ENCODE measurements around the gene SRSF9. TPM values are rescaled to one million over a fixed set of nuclear protein-coding genes. Genes with fewer than 3 reads are reported as not detected.
A peak's percentile ranks its signal among the peaks of the same experiment; 100 is the strongest.

The SRSF9 gene
- total and polyA plus RNA-seq, 2 of the 13 experiments (the other 11 are each of a cell fraction or from before 2014, with no cell fraction given): 125 to 144 TPM

DNA sequence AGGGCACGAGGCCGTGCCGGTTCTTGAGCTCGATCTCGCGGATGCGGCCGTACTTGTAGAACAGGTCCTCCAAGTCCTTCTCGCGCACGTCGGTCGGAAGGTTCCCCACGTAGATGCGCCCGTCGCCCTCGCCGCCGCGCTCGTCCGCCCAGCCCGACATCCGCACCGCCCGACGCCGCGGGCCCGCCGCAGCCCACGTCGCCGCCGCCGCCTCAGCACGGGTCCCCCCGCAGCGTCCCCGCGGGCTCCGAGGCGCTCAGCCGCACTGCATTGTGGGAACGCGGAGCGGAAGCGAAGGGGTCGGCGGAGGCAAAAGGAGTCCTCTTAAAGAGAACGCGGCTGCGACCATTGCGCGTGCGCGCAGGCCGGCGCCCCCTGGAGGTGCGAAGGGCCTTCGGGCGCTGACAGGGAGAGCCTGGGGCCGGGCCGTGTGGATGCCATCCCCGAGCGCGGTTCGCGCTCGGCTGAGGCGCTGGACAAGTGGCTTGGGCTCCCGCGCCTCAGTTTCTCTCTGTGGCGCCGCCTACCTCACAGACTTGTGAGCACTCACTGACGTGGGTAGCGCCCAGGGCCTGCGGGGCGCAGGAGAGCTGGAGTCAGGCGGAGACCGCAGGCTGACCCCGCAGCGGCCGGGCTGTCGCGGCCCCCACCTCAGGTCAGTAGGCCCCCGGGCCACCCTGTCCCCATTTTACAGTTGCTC, at the start of gene SRSF9 (continued):
- TF ChIP-seq NCOA5 (CRISPR knock-in tag; IDR thresholded peaks at IDR 0.05): no peak
- TF ChIP-seq JARID2 (CRISPR knock-in tag; IDR thresholded peaks at IDR 0.05; ENCODE audit: insufficient replicate concordance): no peak
- TF ChIP-seq ISX (CRISPR knock-in tag; conservative IDR thresholded peaks at IDR 0.05): no peak
- no peak for TF ChIP-seq TRIM24 (CRISPR knock-in tag; IDR thresholded peaks at IDR 0.05)
- TF ChIP-seq ZNF552 (CRISPR knock-in tag; IDR thresholded peaks at IDR 0.05; ENCODE audit: borderline replicate concordance): no peak
- TF ChIP-seq NFKB2 (CRISPR knock-in tag; IDR thresholded peaks at IDR 0.05; ENCODE audit: borderline replicate concordance): peak; percentile 54; the same call in 1 of the 2 replicates
- TF ChIP-seq ZNF292 (CRISPR knock-in tag; IDR thresholded peaks at IDR 0.05; ENCODE audit: borderline replicate concordance, low read depth): peak; percentile 36; the same call in 1 of the 2 replicates
- TF ChIP-seq CCDC6 (CRISPR knock-in tag; IDR thresholded peaks at IDR 0.05): peak; percentile 46; the same call in 1 of the 2 replicates
- TF ChIP-seq ERF (CRISPR knock-in tag; IDR thresholded peaks at IDR 0.05): peak; percentile 80
- TF ChIP-seq ZNF143 (CRISPR knock-in tag; IDR thresholded peaks at IDR 0.05): peak; percentile 89
- TF ChIP-seq ZSCAN29 (CRISPR knock-in tag; conservative IDR thresholded peaks at IDR 0.05): no peak
- TF ChIP-seq ZNF710 (CRISPR knock-in tag; IDR thresholded peaks at IDR 0.05; ENCODE audit: borderline replicate concordance): 0 out of 2 replicates have a peak, but pooled peaks have one; percentile 58
- TF ChIP-seq ZKSCAN8 (CRISPR knock-in tag; IDR thresholded peaks at IDR 0.05; ENCODE audit: borderline replicate concordance): no peak
- no peak for TF ChIP-seq TSC22D2 (CRISPR knock-in tag; IDR thresholded peaks at IDR 0.05; ENCODE audit: borderline replicate concordance)
- TF ChIP-seq TOE1 (CRISPR knock-in tag; IDR thresholded peaks at IDR 0.05): 0 out of 2 replicates have a peak, but pooled peaks have one; percentile 44
- TF ChIP-seq MEIS1 (CRISPR knock-in tag; IDR thresholded peaks at IDR 0.05; ENCODE audit: borderline replicate concordance): no peak
- TF ChIP-seq ZNF331 (CRISPR knock-in tag; IDR thresholded peaks at IDR 0.05): no peak; the same call in 1 of the 2 replicates
- 0 out of 2 replicates have a peak, but pooled peaks have one; percentile 47 for TF ChIP-seq SOX5 (CRISPR knock-in tag; IDR thresholded peaks at IDR 0.05; ENCODE audit: borderline replicate concordance)
- TF ChIP-seq HOXA3 (CRISPR knock-in tag; IDR thresholded peaks at IDR 0.05): peak; percentile 81; the same call in 1 of the 2 replicates
- TF ChIP-seq SAFB2 (CRISPR knock-in tag; IDR thresholded peaks at IDR 0.05; ENCODE audit: borderline replicate concordance, low read depth): no peak
- TF ChIP-seq HIVEP1 (CRISPR knock-in tag; IDR thresholded peaks at IDR 0.05): peak; percentile 66
- TF ChIP-seq NR2F2 (IDR thresholded peaks at IDR 0.05; ENCODE audit: borderline replicate concordance, low read depth): no peak
- TF ChIP-seq SALL2 (CRISPR knock-in tag; IDR thresholded peaks at IDR 0.05): no peak

All from HepG2 (cell line).